Superior temporal gyrus (tissue), 1 donor: Measurements from ENCODE around the gene LRRK2.
"Not testable (repeated sequence)": the region's sequence is repeated elsewhere in the genome, so short reads cannot be mapped to it uniquely, and the experiment has no call there.

Experiments
- DNase-seq: peaks from one replicate; pipeline ENCODE4 v3.0.0-alpha.2; 2016; ENCODE audit errors: extremely low spot score

The LRRK2 gene

DNA sequence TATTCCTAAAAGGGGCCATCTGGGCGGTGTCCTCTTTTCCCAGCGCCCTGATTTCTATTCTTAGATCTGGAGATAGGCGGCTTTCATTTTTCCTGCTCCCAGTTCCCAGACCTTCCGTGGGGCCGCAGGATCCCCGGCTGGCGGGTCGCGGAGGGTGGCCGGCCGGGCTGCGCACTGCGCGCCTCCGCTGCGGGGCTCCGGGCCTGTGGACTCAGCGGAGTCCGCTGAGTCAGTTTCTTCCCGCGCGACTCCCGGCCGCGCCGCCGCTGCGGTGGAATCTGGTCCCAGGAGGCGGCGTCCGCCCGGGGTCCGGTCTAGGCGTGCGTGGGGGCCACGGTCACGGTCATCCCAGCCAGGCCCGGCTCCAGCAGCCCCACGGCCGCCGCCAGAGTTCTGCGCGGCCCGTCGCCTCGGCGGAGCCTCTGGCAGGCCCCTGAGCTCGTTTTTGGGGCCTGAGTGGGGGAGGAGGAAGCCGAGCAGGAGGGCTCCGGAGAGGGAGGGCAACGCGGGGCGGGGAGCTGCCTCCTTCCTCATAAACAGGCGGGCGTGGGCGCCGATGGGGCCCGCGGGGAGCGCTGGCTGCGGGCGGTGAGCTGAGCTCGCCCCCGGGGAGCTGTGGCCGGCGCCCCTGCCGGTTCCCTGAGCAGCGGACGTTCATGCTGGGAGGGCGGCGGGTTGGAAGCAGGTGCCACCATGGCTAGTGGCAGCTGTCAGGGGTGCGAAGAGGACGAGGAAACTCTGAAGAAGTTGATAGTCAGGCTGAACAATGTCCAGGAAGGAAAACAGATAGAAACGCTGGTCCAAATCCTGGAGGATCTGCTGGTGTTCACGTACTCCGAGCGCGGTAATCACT lies at the start of gene LRRK2:
Gene LRRK2 (plus strand): TSS at position 559 of the 853 bp plus-strand sequence. CDS start 135 bp downstream, at position 694.
- DNase-seq: peak; percentile 34

DNA sequence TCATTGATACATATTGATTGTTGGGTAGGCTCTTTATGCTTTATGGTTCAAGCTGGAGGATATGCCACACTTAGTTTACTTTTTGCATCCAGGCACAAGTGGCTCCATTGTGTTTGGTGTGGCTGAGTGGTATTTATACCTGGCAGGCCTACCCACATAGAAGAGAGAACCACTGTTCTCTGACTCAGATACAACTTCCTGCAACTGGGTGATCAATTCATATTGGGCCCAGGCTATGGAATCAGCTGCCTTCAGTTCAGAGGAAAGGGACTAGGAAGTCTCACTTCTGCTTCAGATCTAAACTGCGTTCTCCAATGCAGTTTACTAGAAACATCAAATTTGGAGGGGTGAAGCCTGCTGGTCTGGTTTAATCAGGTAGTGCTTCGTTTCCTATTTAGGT lies 49.8 kb upstream of the LRRK2 start:
- no peak for DNase-seq

DNA sequence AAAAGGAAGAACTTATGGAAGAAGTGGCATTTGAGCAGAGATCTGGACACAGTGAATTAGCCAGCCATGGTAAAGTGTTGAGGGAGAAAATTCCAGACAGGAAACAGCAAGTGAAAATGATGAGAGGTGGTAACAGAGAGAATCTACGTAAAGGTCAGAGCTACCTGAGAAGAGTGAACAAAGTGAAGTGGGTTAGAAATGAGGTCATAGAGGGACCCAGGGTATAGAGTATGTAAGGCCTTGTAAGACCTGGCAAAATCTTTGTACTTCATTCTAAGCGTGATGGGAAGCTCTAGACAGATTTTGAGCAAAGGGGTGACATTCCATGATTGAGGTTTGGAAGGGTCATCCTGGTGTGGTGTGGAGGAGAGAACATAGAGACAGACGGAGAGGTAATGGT lies 49.3 kb upstream of the LRRK2 start:
- DNase-seq: no peak

DNA sequence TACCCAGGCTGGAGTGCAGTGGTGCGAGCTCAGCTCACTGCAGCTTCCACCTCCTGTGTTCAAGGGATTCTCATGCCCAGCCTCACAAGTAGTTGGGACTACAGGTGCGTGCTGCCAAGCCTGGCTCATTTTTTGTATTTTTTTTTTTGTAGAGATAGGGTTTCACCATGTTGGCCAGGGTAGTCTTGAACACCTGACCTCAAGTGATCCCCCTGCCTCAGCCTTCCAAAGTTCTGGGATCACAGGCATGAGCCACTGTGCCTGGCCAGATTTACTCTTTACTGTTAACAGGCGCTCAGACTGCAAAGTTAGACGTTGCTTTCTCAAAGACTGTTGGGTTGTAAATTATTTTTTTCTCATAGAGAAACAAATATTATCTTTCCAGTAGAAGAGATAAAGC lies 46.1 kb upstream of the LRRK2 start:
- no peak for DNase-seq

DNA sequence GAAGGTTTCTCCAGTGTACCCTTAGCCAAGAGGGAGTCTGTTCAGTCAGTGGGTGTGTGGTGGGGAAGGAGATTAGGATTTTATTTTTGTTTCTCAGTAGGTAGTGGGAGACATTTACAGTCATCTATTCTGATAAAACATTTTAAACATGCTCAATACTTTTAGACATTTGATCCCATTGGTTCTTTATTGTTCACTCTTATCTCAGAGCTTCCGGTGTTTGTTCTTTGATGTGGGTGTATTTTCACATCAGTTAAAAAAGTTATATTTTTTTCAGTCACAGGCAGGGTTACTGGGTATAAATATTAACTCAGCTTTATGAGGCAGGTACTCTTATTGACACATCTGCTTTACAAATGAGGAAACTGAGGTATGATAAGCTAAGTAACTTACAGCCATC lies 43.3 kb upstream of the LRRK2 start:
- no peak for DNase-seq

DNA sequence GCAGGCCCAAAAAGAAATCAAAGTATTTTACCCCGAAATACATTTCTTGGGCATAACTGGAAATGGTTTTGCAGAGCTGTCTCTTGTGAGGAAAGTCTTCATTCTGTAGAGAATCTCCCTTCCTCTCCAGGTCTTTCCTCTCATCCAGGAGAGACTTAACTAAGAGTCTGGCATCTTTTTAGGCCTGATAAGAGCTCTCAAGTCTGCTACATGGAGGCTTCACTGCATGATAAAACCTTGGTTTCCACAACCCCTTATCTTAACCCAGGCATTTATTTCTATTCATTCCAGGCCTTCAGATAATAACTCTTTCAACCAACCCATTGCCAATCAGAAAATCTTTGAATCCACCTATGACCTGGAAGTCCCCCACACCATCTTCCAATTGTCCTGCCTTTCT lies 41.1 kb upstream of the LRRK2 start:
- no peak for DNase-seq

DNA sequence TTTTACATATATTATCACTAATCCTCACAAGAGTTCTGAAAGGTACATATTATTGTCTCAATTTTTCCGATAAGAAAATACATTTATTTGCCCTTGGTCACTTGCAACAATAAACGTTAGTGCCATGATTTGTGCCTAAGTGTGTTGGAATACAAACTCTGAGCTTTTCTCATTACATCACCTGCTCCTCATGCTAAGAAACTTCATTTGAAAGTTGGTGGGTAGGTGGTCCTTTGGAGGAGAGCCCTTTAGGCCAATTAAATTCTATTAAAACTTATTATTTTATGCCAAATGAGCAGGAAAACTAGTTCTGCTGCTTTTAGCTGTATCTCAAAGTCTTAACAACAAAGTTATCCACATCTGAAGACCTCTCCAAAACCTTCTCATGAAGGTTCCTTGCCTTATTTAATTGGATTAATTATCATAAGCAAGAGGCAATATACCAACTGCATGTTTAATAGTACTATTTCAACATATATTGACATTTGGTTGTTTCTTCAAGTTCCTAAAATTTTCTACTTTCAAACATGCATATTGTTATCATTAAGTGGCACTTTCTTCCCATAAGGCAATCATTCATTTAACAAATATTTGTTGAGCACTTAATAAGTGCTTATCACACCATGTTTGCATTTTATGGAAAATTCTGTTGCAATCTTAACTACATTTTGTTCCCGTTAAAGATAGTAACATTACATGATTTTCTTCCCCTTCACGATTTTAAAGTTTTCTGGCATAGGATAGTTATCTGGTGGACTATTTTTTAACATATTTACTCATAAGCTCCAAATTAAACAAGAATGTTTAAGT lies 40.1 kb upstream of the LRRK2 start:
- no peak for DNase-seq

DNA sequence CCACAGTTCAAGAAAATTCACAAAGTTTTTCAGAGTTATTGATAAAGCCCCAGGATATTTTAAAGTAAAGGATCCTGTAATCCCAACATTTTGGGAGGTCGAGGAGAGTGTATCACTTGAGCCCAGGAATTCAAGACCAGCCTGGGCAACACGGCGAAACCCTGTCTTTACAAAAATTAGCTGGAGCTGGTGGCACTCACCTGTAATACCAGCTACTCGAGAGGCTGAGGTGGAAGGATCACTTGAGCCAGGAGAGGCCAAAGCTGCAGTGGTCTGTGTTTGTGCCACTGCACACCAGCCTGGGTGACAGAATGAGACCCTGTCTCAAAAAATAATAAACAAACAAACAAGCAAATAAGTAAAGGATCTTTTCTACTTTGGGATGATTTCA lies 39.5 kb upstream of the LRRK2 start:
- no peak for DNase-seq

DNA sequence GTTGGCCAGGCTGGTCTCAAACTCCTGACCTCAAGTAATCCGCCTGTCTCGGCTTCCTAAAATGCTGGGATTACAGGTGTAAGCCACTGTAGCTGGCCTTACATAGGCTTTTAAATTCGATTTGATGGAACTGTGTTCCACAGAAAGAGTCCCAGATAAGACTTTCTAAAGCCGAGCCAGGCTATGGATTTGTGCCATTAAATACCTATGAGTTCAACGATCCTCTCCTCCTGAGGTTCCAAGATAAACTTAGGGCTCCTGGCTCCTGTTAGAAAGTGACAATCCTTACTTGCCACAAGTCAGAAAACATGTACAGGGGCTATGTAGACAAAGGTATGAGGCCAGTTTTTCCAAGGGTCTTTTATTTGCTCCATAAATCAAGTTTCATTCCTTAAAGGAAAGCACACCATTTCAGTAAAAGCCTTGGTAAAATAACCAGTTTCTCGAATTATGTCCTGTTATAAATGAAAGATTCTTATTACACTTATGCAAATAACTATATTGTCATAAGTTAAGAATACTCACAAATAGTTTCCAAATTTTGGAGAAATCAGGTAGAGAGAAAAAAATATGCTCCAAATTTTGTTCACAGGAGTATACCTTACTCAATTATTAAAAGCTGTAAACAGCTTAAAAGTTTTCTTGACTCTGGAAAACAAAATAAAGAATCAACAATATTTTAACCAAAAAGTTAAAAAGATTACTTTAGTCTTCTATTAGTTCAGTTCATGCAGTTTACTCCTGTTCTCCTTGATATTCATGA lies 36.1 kb upstream of the LRRK2 start:
- DNase-seq: no peak

DNA sequence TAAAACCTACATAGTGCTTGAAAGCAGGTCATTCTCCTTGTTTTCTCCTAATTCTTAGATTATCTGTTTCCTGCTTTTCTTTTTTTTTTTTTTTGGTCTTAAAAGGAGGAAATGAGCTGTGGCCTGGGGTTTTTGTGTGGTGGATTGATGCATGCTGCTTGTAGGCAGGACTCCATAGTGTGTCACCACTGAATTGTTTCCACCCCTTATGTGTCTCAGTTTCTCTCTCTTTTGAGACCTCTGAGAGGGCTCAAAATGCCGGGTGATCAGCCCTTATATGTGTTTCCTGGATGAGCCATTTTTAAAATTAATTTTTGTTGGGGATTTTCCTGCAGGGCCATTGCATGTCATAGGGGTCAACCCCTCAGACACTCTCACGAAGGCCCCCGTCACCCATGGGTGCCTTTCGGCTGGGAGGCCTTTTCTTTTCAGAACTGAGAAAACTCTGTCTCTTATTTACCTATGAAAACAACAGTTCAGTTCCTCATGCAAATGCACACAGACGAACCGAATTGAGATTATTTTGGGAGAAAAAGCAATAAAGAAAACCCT lies 32.0 kb upstream of the LRRK2 start:
- DNase-seq: no peak

DNA sequence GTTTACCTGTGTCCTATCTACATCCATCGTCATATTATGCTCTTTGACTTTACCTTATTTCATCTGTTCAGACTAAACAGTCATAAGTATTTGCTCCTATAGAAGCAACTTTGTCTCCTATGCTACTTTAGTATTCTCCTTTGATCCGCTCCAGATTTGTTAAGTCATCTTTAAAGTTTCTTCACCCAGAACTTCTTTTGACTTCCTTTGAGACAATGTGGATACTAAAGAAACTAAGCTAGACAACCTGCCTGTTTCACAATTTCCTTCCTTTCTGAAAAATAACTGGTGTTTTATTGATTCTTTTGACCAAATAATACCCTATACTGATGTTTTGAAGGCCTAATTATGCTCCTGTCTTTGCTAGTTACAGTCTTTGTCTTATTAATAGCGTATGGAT lies 30.0 kb upstream of the LRRK2 start:
- DNase-seq: no peak

DNA sequence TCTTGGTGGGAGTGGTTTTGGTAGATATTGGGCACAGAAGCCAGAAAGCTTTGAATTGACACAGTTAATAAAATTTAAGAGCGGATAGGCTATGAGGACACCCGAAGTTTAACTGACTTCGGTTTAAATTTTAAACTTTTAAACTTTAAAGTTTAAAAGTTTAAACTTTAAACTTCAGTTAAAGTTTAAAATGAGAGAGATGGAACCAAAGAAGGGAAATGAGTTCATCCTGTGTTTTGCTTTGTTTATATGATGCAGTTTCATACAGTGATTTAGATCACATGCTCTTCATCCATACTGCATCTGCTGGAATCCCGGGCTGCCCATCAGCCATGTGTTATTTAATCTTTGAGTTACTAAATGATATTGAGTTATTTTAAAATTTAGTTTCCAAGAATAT lies 27.2 kb upstream of the LRRK2 start:
- DNase-seq: no peak

DNA sequence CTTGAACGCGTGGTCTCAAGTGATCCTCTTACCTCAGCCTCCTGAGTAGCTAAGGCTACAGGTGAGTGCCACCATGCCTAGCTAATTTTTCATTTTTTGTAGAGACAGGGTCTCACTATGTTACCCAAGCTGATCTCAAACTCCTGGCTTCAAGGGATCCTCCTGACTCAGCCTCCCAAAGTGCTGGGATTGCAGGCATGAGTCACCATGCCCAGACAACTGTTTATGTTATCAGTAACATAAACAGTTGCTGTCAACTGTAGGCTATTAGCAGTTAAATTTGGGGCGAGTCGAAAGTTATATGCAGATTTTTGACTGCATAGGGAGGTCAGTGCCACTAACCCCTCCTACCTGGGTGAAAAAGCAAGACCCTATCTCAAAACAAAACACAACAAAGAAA lies 26.2 kb upstream of the LRRK2 start:
- no peak for DNase-seq

DNA sequence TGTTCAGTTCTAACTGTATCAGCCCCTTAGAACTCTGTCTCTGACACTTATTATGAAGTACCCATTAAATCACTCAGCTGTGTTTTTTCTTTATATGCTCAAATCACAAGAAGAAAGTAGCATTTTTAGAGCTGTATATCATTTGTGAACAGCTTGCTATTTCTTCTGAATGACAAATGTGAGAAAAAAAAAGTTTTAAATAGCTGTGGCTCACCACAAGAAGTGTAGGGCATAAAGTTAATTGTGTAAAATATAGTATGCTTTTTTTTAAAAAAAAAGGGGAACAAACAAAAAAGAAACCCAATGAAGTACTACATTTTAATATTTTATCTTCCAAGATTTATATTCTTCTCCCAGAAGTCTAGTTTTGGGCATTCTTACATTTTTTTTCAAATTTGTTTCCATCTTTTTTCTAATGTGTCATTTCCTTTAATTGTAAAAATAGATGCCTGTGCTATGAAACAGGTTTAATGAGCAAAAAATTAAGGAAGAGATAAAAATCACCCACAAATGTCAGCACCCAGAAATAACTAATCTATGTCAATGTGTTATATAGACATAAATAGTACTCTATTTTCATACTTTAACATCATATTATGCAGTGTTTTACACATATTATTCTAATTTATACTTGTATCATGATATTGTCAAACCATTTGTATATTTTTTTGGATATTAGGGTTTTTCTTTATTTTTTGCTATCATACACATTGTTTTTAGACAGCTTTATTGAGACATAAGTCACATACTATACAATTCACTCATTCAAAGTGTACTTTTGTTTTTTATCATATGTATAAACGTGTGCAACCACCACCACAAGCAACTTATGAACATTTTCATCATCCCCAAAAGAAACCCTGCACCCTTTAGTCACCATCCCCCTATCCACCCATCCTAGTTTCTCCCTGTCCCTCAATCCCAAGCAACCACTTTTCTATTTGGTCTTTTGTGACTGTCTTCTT lies 22.4 kb upstream of the LRRK2 start:
- DNase-seq: peak; percentile 54

DNA sequence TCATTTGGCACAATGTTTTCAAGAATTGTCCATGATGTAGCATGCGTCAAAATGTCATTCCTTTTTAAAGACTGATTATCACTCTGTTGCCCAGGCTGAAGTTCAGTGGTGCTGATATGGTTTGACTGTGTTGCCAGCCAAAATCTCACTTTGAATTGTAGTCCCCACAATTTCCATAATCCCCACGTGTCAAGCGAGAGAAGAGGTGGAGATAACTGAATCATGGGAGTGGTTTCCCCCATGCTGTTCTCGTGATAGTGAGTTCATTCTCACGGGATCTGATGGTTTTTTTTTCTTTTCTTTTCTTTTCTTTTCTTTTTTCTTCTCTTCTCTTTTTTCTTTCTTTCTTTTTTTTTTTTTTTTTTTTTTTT lies 21.8 kb upstream of the LRRK2 start:
- no peak for DNase-seq

DNA sequence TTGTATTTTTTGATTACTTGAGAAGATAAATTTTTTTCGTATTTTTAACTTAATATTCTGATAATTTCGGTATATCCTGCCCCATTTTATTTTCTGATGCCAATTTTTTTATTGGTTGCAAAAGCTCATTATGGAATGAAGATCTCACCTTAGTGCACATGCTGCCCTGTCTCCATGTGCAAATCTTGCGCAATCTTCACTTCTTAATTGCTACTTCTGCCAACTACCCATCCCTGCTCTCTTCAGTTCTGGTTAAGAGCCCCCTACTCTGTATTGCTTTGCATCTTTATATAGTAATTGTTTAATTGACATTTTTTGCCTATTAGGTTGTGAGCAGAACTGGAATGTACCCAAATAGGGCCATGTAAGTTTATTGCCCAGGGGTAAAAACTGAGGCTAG lies 20.5 kb upstream of the LRRK2 start:
- DNase-seq: no peak

DNA sequence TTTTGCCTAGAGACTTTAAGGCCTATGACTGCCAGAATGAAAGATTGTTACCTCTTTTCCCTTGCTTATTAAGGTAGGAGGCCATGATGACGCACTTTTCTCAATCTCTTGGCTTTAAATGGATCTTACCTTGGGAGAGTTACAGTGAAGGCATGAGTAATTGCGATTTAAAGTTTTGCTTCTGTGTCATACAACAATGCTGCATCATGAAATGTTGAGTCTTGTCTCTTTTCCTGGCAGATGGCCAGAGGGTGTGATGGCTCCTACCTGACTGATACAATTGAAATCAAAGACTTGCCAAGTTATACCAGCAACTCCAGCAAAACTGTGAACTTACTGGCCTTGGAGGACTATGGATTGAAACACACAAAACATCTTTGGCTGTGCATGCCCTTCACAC lies 17.2 kb upstream of the LRRK2 start:
- DNase-seq: no peak

DNA sequence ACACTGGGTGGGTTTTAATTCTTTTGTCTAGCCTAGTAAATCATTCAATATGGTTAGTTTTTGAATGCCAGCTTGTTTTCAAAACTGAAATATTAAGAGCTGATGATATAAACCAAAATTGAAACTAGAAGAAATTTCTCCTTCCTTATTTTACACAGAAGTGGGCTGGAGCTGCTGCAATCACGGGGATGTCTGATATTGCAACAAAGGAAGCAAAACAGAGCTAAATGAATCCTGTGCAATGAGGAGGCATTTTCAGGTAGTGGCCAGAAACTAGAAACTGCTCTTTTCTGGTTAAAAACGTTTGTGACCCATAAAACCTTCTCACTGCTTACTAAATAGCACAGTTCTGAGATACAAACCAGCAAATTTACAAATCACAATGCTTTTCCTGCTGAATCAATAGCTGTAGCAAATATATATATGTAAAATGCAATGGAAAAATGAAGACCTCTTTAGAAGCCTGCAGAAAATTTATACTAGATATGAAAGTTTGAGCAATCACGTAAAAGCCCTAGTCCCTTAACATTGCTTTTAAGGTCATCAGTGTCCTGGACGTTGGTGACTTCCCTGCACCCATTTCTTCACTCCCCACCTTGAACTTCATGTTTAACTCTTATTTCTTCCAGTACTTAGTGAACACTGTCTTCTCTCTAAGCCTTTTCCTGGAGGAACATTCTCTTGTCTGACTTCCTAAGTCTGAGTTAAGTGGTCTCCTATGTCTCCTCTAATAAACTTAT lies 15.9 kb upstream of the LRRK2 start:
- peak; percentile 37 for DNase-seq

DNA sequence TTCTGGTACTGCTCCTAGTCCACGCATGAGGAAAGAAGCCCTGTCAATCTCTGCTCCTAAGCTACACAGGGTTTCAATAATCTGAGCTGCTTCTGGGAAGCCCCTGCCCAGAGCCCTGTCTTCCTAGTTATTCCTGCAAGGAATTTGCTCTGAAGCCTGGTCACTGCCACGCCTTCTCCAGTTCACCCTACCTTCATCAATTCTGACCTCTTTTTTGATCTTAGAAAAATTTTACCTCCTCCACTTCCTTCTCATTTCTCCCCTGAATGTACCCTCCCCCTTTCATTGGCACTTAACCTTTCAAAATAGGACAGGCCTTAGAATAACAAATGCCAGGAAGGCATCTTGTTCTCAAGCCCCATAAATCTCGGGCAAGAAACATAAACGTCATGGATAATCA lies 14.9 kb upstream of the LRRK2 start:
- no peak for DNase-seq

DNA sequence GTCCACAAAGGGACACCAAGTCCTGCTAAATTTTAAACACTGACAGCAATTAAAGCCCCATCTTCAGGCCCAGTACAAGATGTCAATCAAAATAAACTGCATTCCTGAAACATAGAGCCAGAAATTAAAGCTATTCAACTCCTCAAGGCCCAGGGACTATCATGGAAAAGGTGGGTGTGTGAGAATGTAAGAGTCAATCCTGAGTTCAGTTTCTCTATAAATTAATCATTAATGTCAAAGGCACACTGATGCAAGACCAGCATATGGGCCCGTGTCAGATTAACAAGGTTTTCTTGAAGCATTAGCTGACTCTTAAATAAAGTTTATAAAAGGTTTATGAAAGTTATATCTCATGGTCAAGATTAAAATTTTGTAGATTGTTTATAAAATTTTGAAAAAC lies 13.6 kb upstream of the LRRK2 start:
- not testable (repeated sequence) for DNase-seq
